ENCODE measurements around the gene NOXA1.

Gene NOXA1

GRCh38 chr9:137405677-137406081 is 17.5 kb upstream of the NOXA1 start:
- in situ Hi-C loops (cut with HindIII; ENCODE audit: low sequenced_read_pairs) = no loop called here

GRCh38 chr9:137406085-137406760 is 17.0 kb upstream of the NOXA1 start:
- in situ Hi-C loops (cut with HindIII; ENCODE audit: low sequenced_read_pairs) = no loop called here

- in situ Hi-C loops (cut with HindIII; ENCODE audit: low sequenced_read_pairs) = no loop called here
These were observed 16.2 kb upstream of the NOXA1 start for GRCh38 chr9:137406876-137407589.

- in situ Hi-C loops (cut with HindIII; ENCODE audit: low sequenced_read_pairs) = no loop called here
These were observed 15.4 kb upstream of the NOXA1 start for GRCh38 chr9:137407590-137408300.

GRCh38 chr9:137408651-137409405 is 14.4 kb upstream of the NOXA1 start:
- in situ Hi-C loops (cut with HindIII; ENCODE audit: low sequenced_read_pairs) = no loop called here

GRCh38 chr9:137409515-137409914 is 13.7 kb upstream of the NOXA1 start:
- in situ Hi-C loops (cut with HindIII; ENCODE audit: low sequenced_read_pairs) = no loop called here

- in situ Hi-C loops (cut with HindIII; ENCODE audit: low sequenced_read_pairs) = loop anchor here (10.0 kb wide), 2 partner anchors 46 to 96 kb away; no protein-coding TSS in a partner anchor
These were observed 12.8 kb upstream of the NOXA1 start for GRCh38 chr9:137410236-137410890.

- in situ Hi-C loops (cut with HindIII; ENCODE audit: low sequenced_read_pairs) = loop anchor here (10.0 kb wide), 2 partner anchors 46 to 96 kb away; no protein-coding TSS in a partner anchor
These were observed 12.3 kb upstream of the NOXA1 start for GRCh38 chr9:137410891-137411249.

GRCh38 chr9:137411260-137411644 is 11.9 kb upstream of the NOXA1 start:
- in situ Hi-C loops (cut with HindIII; ENCODE audit: low sequenced_read_pairs) = loop anchor here (10.0 kb wide), 2 partner anchors 46 to 96 kb away; no protein-coding TSS in a partner anchor

GRCh38 chr9:137411645-137412380 is 11.4 kb upstream of the NOXA1 start:
- in situ Hi-C loops (cut with HindIII; ENCODE audit: low sequenced_read_pairs) = loop anchor here (10.0 kb wide), 2 partner anchors 47 to 97 kb away; no protein-coding TSS in a partner anchor

GRCh38 chr9:137412431-137412830 is 10.8 kb upstream of the NOXA1 start:
- in situ Hi-C loops (cut with HindIII; ENCODE audit: low sequenced_read_pairs) = loop anchor here (10.0 kb wide), 2 partner anchors 48 to 98 kb away; no protein-coding TSS in a partner anchor

- in situ Hi-C loops (cut with HindIII; ENCODE audit: low sequenced_read_pairs) = loop anchor here (5.0 to 10.0 kb wide), 3 partner anchors 51 to 133 kb away; no protein-coding TSS in a partner anchor
These were observed 7.7 kb upstream of the NOXA1 start for GRCh38 chr9:137415451-137415850.

- in situ Hi-C loops (cut with HindIII; ENCODE audit: low sequenced_read_pairs) = loop anchor here (5.0 to 10.0 kb wide), 3 partner anchors 51 to 134 kb away; no protein-coding TSS in a partner anchor
These were observed 7.1 kb upstream of the NOXA1 start for GRCh38 chr9:137416006-137416562.

GRCh38 chr9:137416563-137417151 is 6.5 kb upstream of the NOXA1 start:
- in situ Hi-C loops (cut with HindIII; ENCODE audit: low sequenced_read_pairs) = loop anchor here (5.0 to 10.0 kb wide), 3 partner anchors 52 to 134 kb away; no protein-coding TSS in a partner anchor

GRCh38 chr9:137417161-137418021 is 5.8 kb upstream of the NOXA1 start:
- in situ Hi-C loops (cut with HindIII; ENCODE audit: low sequenced_read_pairs) = loop anchor here (5.0 to 10.0 kb wide), 3 partner anchors 53 to 135 kb away; no protein-coding TSS in a partner anchor

- in situ Hi-C loops (cut with HindIII; ENCODE audit: low sequenced_read_pairs) = no loop called here
These were observed 1.2 kb upstream of the NOXA1 start for GRCh38 chr9:137421838-137422603.

Measured in endothelial cell of hepatic sinusoid (primary cell).